Measurements from ENCODE around the gene CASZ1. TPM values are rescaled to one million over a fixed set of nuclear protein-coding genes. Genes with fewer than 3 reads are reported as not detected.

Gene CASZ1, protein sequence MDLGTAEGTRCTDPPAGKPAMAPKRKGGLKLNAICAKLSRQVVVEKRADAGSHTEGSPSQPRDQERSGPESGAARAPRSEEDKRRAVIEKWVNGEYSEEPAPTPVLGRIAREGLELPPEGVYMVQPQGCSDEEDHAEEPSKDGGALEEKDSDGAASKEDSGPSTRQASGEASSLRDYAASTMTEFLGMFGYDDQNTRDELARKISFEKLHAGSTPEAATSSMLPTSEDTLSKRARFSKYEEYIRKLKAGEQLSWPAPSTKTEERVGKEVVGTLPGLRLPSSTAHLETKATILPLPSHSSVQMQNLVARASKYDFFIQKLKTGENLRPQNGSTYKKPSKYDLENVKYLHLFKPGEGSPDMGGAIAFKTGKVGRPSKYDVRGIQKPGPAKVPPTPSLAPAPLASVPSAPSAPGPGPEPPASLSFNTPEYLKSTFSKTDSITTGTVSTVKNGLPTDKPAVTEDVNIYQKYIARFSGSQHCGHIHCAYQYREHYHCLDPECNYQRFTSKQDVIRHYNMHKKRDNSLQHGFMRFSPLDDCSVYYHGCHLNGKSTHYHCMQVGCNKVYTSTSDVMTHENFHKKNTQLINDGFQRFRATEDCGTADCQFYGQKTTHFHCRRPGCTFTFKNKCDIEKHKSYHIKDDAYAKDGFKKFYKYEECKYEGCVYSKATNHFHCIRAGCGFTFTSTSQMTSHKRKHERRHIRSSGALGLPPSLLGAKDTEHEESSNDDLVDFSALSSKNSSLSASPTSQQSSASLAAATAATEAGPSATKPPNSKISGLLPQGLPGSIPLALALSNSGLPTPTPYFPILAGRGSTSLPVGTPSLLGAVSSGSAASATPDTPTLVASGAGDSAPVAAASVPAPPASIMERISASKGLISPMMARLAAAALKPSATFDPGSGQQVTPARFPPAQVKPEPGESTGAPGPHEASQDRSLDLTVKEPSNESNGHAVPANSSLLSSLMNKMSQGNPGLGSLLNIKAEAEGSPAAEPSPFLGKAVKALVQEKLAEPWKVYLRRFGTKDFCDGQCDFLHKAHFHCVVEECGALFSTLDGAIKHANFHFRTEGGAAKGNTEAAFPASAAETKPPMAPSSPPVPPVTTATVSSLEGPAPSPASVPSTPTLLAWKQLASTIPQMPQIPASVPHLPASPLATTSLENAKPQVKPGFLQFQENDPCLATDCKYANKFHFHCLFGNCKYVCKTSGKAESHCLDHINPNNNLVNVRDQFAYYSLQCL (N-terminal part only)
- total RNA-seq (2022; extraction: Qiagen RNA extraction; ENCODE audit: low read depth): 1.1 to 1.9 TPM (median 1.7 TPM) in 5 replicates

GRCh38 chr1:10796029-10796944 lies at the start of gene CASZ1:
Gene CASZ1, minus strand, starts transcription at chr1:10796646. Its CDS starts 102,757 bp downstream, at chr1:10693889.

Other genes starting within 250 kb of the CASZ1 start
- gene TARDBP, start 216.0 kb upstream of the CASZ1 start, total RNA-seq (2022; extraction: Qiagen RNA extraction; ENCODE audit: low read depth): 148 to 218 TPM (median 193 TPM) in 5 replicates

All from A549 treated with RU486 at 1 μM for 4 hours (cell line).